ENCODE measurements around the gene UBL4A.
"Not testable (repeated sequence)": the region's sequence is repeated elsewhere in the genome, so short reads cannot be mapped to it uniquely, and the experiment has no call there.

The UBL4A gene

DNA sequence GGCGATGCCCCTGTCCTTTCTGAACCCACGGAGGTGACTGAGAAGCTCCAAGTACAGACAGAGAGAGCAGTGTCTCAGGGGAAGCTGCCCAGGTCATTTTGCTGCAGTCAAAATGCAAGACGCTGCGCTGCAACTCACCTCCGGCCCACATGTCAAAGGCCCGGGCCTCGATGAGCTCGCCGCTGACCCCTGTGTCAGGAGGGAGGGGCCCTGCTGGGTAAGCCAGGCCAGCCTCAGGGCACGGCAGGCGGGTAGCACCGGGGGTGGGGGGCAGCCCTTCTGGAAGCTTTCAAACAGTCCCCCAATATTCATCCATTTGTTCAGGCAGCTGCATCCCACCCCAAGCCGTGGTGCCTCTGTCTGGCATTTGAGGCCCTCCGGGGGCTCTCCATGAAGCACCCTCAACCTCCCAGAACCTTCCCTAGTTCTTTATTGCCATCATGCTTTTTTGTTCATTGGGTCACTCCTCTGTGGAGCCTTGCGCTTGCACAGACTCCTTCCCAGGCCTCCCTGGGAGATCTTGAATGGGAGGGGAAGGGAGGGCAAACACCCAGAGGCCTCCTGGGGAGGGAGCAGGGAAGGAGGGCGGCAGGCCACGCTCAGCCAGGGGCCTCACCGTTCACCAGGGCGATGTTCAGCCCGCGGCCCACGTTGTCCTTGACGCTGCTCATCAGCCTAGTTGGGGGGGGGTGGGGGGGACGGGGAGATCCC is 21.4 kb upstream of the UBL4A start:
- no peak for DNase-seq

GRCh38 chrX:154506483-154507332 is 20.3 kb upstream of the UBL4A start:
- no peak for DNase-seq

GRCh38 chrX:154505734-154506133 is 19.3 kb upstream of the UBL4A start:
- DNase-seq: no peak

DNA sequence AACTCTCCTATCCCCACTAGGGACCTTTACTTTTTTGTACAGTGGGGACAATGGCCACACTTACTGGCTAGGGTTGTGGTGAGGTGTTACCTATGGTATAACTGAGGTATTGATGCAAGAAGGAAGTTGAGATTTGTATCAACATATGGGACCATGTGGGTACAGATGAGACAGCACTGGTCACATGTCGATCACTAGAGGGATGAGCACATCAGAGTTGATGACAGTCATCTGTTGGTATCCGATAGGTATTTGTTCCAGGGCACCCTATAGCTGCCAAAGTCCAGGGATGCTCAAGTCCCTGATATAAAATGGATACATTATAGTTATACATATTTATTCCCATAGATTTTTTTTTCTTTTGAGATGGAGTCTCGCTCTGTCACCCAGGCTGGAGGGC is 16.6 kb upstream of the UBL4A start:
- no peak for DNase-seq

- DNase-seq: no peak
Measured at GRCh38 chrX:154502098-154502497, 15.7 kb upstream of the UBL4A start.

GRCh38 chrX:154501423-154501822 is 15.0 kb upstream of the UBL4A start:
- DNase-seq: not testable (repeated sequence)

GRCh38 chrX:154496591-154497137 is 10.2 kb upstream of the UBL4A start:
- not testable (repeated sequence) for DNase-seq

GRCh38 chrX:154495472-154495922 is 9.1 kb upstream of the UBL4A start:
- DNase-seq: no peak

GRCh38 chrX:154494715-154495114 is 8.3 kb upstream of the UBL4A start:
- no peak for DNase-seq

DNA sequence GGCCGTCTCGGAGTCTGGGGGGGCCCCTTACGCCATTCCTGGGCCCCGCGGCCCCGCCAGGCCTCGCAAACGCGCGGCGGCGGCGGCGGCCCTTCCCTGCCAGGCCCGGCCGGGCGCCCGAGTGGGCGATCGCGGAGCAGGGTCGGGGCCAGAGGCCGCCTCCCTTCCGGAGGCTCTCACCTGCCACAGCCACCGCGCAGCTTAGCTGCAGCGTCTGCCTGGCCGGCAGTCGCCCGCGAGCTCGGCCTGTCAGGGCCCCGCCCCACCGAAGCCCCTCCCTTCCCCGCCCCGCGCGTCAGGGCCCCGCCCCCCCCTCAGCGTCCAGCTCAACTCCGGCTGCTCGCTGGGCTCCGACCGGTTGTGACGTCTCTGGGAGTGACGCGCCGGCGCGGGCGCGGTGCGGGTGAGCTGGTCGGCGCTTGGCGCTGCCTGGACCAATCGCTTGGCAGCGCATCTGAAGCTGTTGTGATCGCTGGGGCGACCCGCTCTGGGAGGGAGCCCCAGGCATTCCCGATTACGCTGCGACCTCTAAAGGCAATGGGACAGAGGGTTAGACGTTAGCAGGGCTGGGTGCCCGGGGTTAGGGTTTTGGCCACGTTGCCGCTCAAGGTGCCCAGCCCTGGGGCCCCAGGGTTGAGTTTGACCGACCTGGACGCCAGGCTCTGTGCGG is 4.1 kb upstream of the UBL4A start, which contains the start of gene SLC10A3:
SLC10A3 (minus strand) TSS at position 216 of the 670 bp plus-strand sequence. CDS start 1,689 bp downstream, outside the sequence.
- DNase-seq: peak; percentile 64

- no peak for DNase-seq
Measured at GRCh38 chrX:154490021-154490413, 3.6 kb upstream of the UBL4A start.

DNA sequence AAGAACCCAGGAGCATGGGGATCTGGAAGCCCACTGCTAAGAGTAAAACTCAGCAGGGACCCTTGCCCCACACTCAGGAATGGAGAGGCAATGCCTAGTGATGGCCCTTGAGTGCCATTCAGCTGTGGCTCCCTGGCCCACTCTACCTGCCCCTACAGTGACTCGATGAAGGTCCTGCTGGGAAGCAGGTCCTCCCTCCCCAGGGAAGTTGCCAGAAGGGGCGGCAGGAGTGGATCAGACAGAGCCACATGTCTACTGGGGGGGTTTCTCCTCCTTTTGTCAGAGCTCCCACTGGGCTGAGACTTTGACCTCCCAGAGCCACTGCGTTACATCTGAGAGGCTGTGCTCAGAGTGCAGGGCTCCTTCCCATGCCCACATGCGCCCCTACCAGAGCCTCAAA is 2.8 kb upstream of the UBL4A start:
- DNase-seq: no peak

- no peak for DNase-seq
Measured at GRCh38 chrX:154488336-154489075, 2.1 kb upstream of the UBL4A start.

- DNase-seq: no peak
Measured at GRCh38 chrX:154487518-154488290, 1.3 kb upstream of the UBL4A start.

DNA sequence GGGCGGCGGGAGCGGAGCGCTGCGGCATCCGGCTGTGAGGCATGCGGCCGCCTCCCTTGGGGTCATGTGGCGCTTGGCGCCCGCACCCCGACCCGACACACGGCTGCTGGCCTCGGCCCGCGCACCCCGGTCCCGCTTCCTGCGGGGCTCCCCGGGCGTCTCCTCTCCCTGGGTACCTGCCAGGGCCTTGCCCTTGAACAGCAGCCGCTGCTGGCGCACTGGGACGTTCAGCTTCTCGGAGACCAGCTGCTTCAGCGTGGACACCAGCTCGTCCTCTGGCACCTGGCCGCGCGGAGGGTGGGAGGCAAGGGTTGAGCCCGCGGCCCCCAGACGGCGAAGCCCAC is 391 bp downstream of the UBL4A start:
- DNase-seq: no peak

DNA sequence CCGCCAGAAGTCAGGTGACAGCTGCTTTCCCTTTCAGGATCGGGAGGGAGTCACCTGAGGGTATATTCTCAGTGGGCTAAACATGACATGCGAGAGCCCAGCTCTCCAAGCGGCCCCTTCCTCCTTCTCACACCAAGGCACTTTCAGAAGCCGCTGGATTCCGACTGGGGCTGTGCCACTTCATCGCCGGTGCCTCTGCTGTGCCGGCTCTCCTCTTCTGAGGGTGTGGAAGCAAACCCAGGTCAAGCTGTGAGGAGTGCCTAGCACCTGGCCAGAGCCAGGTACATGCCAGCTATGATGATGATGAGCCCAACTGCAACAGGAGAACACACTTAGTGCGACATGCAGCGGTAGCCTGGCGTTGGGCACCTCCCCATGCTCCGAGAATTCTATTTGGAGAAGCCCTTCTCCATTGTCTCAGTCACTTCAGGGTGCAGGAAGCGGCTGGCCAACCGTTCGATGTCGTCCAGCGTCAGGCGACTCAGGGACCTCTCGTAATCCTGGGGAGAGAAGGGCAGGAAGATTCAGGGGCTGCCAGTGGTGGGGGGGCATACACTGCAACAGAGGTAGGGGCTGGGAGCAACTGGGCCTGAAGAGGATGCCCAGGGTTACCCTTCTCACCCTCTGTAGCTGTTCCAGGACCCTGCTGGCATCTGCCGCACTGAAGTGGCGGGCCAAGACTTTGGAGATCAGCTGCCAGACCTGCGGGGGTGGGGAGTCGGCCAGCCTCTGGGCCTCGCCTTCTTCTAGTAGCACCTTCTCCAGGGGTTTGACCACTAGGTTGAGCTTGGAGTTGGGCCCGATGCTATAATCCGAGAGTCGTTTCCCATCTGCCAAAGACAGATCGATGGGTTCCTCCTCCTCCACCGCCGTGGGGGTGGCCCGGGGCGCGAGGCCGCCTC is 1.0 kb downstream of the UBL4A start:
- no peak for DNase-seq

DNA sequence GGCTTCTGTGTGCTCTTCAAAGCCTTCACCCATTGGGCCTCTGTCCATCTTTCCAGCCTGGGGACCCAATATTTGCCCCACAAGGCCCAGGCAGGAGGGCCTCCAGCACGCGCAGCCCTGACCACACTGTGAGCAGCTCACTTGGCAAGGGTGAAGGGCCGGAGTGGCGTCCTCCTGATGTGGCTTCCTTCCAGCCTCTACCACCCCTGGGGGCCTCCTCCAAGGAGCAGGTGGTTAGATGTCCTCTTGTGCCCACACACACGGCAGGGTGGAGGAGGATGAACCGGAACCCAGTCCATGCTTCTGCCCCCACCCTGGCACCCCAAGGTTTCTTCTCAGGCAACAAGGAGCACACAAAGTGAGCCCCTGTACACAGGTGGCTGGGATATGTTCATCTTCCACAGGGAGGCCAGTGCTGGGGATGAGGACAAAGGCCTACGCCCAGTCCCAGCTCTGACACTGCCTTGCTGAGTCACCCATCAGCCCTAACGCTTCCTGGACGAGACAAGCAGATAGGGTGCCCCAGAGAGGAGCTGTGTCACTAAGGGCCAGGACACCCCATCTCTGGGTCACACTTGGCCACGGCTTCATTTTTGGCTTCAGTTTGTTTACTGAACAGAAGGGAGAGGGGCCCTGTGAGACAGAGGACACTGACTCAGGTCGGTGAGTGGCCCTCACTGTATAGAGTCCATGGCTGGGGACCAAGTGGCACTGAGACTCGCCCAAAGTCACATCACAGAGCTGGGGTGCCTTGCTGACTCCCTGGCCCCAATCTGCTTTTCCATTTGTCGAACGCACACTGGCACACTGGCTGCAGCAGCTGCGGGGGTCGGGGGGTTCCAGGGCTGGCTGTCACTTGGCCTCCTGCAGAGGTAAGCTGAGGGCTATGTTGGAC is 1.9 kb downstream of the UBL4A start:
- no peak for DNase-seq

GRCh38 chrX:154483325-154483724 is 3.1 kb downstream of the UBL4A start:
- DNase-seq: no peak

DNA sequence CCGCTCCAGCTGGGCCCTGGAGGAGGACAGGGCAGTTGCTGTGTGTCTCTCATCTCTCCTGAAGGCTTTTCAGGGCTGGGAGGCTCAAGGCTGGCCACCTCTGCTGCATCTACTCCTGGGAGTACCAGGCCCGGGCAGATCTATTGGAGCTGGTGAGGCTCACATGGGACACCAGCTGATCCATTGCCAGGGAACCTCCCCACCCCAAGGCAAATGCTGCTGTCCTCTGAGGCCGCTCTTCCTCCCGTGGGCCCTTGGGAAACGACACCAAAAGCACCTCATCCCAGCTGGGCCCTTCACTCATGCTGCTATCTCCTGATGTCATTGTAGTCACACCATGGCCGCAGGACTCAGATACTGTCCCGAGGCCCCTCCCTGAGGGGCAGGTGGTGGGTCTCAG is 3.6 kb downstream of the UBL4A start:
- no peak for DNase-seq

All from NCI-H524 treated with DMSO at 0.1 percent for 48 hours (cell line).